Vagina (tissue), 2 donors: ENCODE results near the gene CD80. TPM values are rescaled to one million over a fixed set of nuclear protein-coding genes. Genes with fewer than 3 reads are reported as not detected.

Experiments used
- DNase-seq, 2 donors: peaks; one replicate each; pipeline ENCODE4 v3.0.0-alpha.2; 2017; ENCODE audit errors: extremely low spot score in 2 of 2
- H3K27ac ChIP-seq: fragments of 200-600 bp; sonication (generic); one replicate; pipeline ENCODE4 v1.5.1; 2019
- H3K27me3 ChIP-seq: fragments of 200-600 bp; sonication (generic); one replicate; pipeline ENCODE4 v1.5.1; 2019
- H3K36me3 ChIP-seq, 2 donors: fragments of 200-600 bp; sonication (generic); one replicate each; pipeline ENCODE4 v1.5.1; 2017 to 2019
- H3K4me1 ChIP-seq: fragments of 200-600 bp; sonication (generic); one replicate; pipeline ENCODE4 v1.5.1; 2019
- H3K4me3 ChIP-seq, 2 donors: fragments of 200-600 bp; sonication (generic); 1 replicate in 1 of 2; 2 replicates in 1 of 2; pipeline ENCODE4 v1.5.1; 2016 to 2019
- H3K9me3 ChIP-seq: fragments of 200-600 bp; sonication (generic); one replicate; pipeline ENCODE4 v1.5.1; 2019
- POLR2A ChIP-seq, 2 donors: fragments of 450-650 bp; IDR thresholded peaks; one replicate each; pipeline ENCODE4 v1.6.1; 2017; ENCODE audit warnings: antibody characterized with exemption in 2 of 2, mild to moderate bottlenecking in 2 of 2, moderate library complexity in 2 of 2
- POLR2AphosphoS5 ChIP-seq, 2 donors: sonication (generic); formaldehyde crosslinking; IDR thresholded peaks; one replicate each; pipeline ENCODE4 v1.9.0; 2017; ENCODE audit warnings: antibody characterized with exemption in 2 of 2, mild to moderate bottlenecking in 2 of 2, low read depth in 1 of 2; ENCODE audit not compliant: insufficient read depth in 1 of 2
- intact Hi-C: fragments of 100-400 bp; cut with DNase I; formaldehyde crosslinking; loops from one replicate; pipeline ENCODE4 v1.15.1; 2023
- total RNA-seq: library from RNA; depleted of rRNA; stranded (reverse); fragments of >200 nt; gene quantifications from one replicate; pipeline ENCODE4 v1.2.3, GENCODE V29; 2016
- TF ChIP-seq, protein P1 (sequence below), 3 experiments: fragments of 450-650 bp in 2 of 3; fragments of 200-600 bp in 1 of 3; sonication (generic) in 1 of 3; IDR thresholded peaks; one replicate each; pipeline ENCODE4 v1.5.1; 2017 to 2019; ENCODE audit warnings: antibody characterized with exemption in 3 of 3, mild to moderate bottlenecking in 2 of 3, moderate library complexity in 2 of 3

Gene CD80
- total RNA-seq, 1 donor from 2014 or later, result not detected

DNA sequence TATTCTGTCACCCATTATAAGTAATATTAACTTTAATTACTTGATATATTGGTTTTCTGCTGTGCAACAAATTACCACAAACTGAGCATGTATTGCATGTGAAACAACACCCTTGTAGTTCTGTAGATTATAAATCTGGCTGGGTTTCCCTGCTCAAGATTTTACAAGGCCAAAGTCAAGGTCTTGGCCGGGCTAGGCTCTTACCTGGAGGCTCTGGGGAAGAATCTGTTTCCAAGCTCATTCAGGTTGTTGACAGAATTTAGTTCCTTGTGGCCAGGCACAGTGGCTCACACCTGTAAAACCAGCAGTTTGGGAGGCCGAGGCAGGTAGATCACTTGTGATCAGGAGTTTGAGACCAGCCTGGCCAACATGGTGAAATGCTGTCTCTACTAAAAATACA, 44.8 kb downstream of the CD80 start:
- intact Hi-C loops, result no loop called here
- H3K36me3 ChIP-seq, result peaks cover 7 to 69% of the 10 kb centered on the region in 2 donors

GRCh38 chr3:119510690-119511089, 48.7 kb downstream of the CD80 start:
- intact Hi-C loops, result no loop called here
- DNase-seq, result no peak
- Histone ChIP-seq H3K27me3 (no peaks in the 10 kb centered on the region), H3K36me3 (peaks cover 0 to 59% of the 10 kb centered on the region in 2 donors), H3K9me3 (no peaks in the 10 kb centered on the region), H3K4me3 (no peak overlapping the region), H3K27ac (no peak overlapping the region), H3K4me1 (no peaks in the 10 kb centered on the region)
- TF ChIP-seq POLR2A (IDR thresholded peaks at IDR 0.05), result no peak
- TF ChIP-seq, protein P1, sequence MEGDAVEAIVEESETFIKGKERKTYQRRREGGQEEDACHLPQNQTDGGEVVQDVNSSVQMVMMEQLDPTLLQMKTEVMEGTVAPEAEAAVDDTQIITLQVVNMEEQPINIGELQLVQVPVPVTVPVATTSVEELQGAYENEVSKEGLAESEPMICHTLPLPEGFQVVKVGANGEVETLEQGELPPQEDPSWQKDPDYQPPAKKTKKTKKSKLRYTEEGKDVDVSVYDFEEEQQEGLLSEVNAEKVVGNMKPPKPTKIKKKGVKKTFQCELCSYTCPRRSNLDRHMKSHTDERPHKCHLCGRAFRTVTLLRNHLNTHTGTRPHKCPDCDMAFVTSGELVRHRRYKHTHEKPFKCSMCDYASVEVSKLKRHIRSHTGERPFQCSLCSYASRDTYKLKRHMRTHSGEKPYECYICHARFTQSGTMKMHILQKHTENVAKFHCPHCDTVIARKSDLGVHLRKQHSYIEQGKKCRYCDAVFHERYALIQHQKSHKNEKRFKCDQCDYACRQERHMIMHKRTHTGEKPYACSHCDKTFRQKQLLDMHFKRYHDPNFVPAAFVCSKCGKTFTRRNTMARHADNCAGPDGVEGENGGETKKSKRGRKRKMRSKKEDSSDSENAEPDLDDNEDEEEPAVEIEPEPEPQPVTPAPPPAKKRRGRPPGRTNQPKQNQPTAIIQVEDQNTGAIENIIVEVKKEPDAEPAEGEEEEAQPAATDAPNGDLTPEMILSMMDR (IDR thresholded peaks at IDR 0.05), result no peak
- TF ChIP-seq POLR2AphosphoS5 (IDR thresholded peaks at IDR 0.05; ENCODE audit: insufficient read depth in 1 of 2, low read depth in 1 of 2), result no peak

More for the DNA sequence above, 44.8 kb downstream of the CD80 start:
- H3K4me3 ChIP-seq, result no peak overlapping the region
- no peak for DNase-seq
- H3K4me1 ChIP-seq, result no peaks in the 10 kb centered on the region
- TF ChIP-seq POLR2A (IDR thresholded peaks at IDR 0.05) (no peak), POLR2AphosphoS5 (IDR thresholded peaks at IDR 0.05; ENCODE audit: insufficient read depth in 1 of 2, low read depth in 1 of 2) (no peak)
- TF ChIP-seq, protein P1 (IDR thresholded peaks at IDR 0.05), result no peak
- no peaks in the 10 kb centered on the region for H3K27me3 ChIP-seq
- H3K9me3 ChIP-seq, result no peaks in the 10 kb centered on the region
- no peak overlapping the region for H3K27ac ChIP-seq

DNA sequence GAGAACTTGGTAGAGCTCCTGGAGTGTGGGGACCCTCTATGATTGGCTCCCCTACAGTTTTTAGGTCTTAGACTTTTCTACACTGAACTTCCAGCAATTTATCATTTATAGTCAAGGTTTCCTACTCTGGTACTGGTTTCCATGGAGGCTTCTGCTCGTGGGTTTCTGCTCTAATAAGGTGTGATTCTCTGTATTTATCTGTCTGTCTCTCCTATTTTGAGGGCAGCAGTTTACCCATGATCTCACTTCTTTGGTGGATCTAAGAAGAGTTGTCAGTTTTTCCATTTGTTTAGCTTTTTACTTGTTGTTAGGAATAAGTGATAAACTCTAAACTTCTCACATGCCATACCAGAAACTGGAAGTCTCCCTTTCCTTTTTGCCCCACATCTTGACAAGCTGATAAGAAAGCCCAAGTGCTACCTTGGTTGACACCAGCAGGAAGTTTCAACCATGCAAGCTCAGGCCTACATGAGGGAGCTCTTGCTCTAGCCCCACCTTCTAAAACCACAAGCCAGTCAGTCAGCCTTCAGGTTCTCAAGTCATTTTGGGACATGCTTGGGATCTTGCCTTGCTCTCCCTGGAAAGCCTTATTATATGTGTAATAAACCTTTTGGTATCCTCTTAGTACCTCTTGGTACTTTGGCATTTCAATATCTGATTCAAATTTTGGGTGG, 51.1 kb downstream of the CD80 start:
- H3K9me3 ChIP-seq, result no peaks in the 10 kb centered on the region
- TF ChIP-seq, protein P1 (IDR thresholded peaks at IDR 0.05), result no peak
- no peak for TF ChIP-seq POLR2AphosphoS5 (IDR thresholded peaks at IDR 0.05; ENCODE audit: insufficient read depth in 1 of 2, low read depth in 1 of 2)
- no peak for TF ChIP-seq POLR2A (IDR thresholded peaks at IDR 0.05)
- no peaks in the 10 kb centered on the region for H3K4me1 ChIP-seq
- H3K36me3 ChIP-seq, result peaks cover 0 to 55% of the 10 kb centered on the region in 2 donors
- no peak overlapping the region for H3K27ac ChIP-seq
- H3K4me3 ChIP-seq, result no peak overlapping the region
- intact Hi-C loops, result no loop called here
- DNase-seq, result no peak
- no peaks in the 10 kb centered on the region for H3K27me3 ChIP-seq

GRCh38 chr3:119507404-119507803, 52.0 kb downstream of the CD80 start:
- DNase-seq, result no peak
- intact Hi-C loops, result no loop called here
- Histone ChIP-seq H3K4me3 (no peak overlapping the region), H3K36me3 (peaks cover 0 to 49% of the 10 kb centered on the region in 2 donors), H3K27me3 (no peaks in the 10 kb centered on the region), H3K27ac (no peak overlapping the region), H3K9me3 (no peaks in the 10 kb centered on the region), H3K4me1 (no peaks in the 10 kb centered on the region)
- TF ChIP-seq POLR2A (IDR thresholded peaks at IDR 0.05) (no peak), POLR2AphosphoS5 (IDR thresholded peaks at IDR 0.05; ENCODE audit: insufficient read depth in 1 of 2, low read depth in 1 of 2) (no peak)

DNA sequence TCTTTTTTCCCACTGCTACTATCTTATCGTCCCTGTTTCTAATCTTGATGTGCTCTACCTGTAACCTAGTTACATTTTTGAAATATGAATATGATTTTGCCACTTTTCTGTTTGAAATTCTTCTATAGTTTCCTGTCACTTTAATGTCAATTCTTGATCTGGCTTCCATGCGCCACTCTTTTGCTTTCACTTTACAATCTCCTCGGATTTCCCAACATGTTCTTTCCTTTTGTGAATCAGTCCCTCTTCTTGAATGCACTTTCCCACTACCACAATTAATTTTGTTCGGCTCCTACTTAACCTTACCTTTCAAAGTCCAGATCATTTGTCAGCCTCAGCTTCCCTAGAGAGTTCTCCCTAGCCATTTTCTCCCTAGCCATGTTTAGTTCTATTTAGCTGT, 52.8 kb downstream of the CD80 start:
- no peaks in the 10 kb centered on the region for H3K27me3 ChIP-seq
- intact Hi-C loops, result no loop called here
- no peak overlapping the region for H3K4me3 ChIP-seq
- H3K27ac ChIP-seq, result no peak overlapping the region
- H3K9me3 ChIP-seq, result no peaks in the 10 kb centered on the region
- peaks cover 0 to 47% of the 10 kb centered on the region in 2 donors for H3K36me3 ChIP-seq
- TF ChIP-seq POLR2AphosphoS5 (IDR thresholded peaks at IDR 0.05; ENCODE audit: insufficient read depth in 1 of 2, low read depth in 1 of 2) (no peak), POLR2A (IDR thresholded peaks at IDR 0.05) (no peak)
- TF ChIP-seq, protein P1 (IDR thresholded peaks at IDR 0.05), result no peak
- DNase-seq, result no peak
- peaks cover 2% of the 10 kb centered on the region for H3K4me1 ChIP-seq
